Neural cell (in vitro differentiated cells): Measurements from ENCODE around the gene PRSS35. TPM values are rescaled to one million over a fixed set of nuclear protein-coding genes. Genes with fewer than 3 reads are reported as not detected.
"Not testable (repeated sequence)": the region's sequence is repeated elsewhere in the genome, so short reads cannot be mapped to it uniquely, and the experiment has no call there.

Source experiments
- H2AFZ ChIP-seq: fragments of 200-600, 300-800 bp; sonication (generic), shearing (Covaris generic); 2 replicates; pipeline ENCODE4 v1.6.0; 2014; ENCODE audit warnings: low read depth, mild to moderate bottlenecking, antibody characterized with exemption, low read length, moderate library complexity
- H3F3A ChIP-seq: fragments of 200-600 bp; shearing (Covaris generic); 2 replicates; pipeline ENCODE4 v1.6.1; 2016; ENCODE audit warnings: mild to moderate bottlenecking, moderate library complexity, mixed read lengths, antibody characterized with exemption, low read length; ENCODE audit not compliant: insufficient read depth, poor library complexity, severe bottlenecking
- H3K27ac ChIP-seq: fragments of 200-600, 300-800 bp; sonication (generic), shearing (Covaris generic); 2 replicates; pipeline ENCODE4 v1.5.1; 2014; ENCODE audit warnings: mild to moderate bottlenecking, low read length, moderate library complexity
- H3K27me3 ChIP-seq: fragments of 300-800, 200-600 bp; sonication (generic), shearing (Covaris generic); 2 replicates; pipeline ENCODE4 v1.6.0; 2014; ENCODE audit warnings: mild to moderate bottlenecking, low read depth, low read length, moderate library complexity; ENCODE audit not compliant: insufficient read depth
- H3K36me3 ChIP-seq: fragments of 300-800, 200-600 bp; sonication (generic), shearing (Covaris generic); 2 replicates; pipeline ENCODE4 v1.5.1; 2014; ENCODE audit warnings: mild to moderate bottlenecking, antibody characterized with exemption, low read length, moderate library complexity; ENCODE audit not compliant: insufficient read depth
- H3K4me2 ChIP-seq: fragments of 300-800, 200-600 bp; sonication (generic), shearing (Covaris generic); 2 replicates; pipeline ENCODE4 v1.6.0; 2014; ENCODE audit warnings: mild to moderate bottlenecking, low read length
- H3K4me3 ChIP-seq: fragments of 300-800, 200-600 bp; sonication (generic), shearing (Covaris generic); 2 replicates; pipeline ENCODE4 v1.5.1; 2014; ENCODE audit warnings: mild to moderate bottlenecking, low read length, moderate library complexity
- H3K79me2 ChIP-seq: fragments of 200-600 bp; shearing (Covaris generic); replicated peaks from 2 replicates; pipeline ENCODE4 v1.6.0; 2014; ENCODE audit warnings: mild to moderate bottlenecking, low read length, moderate library complexity; ENCODE audit not compliant: insufficient read depth
- H3K9ac ChIP-seq: fragments of 300-800, 200-600 bp; sonication (generic), shearing (Covaris generic); 2 replicates; pipeline ENCODE4 v1.6.1; 2016; ENCODE audit warnings: mild to moderate bottlenecking, low read length, mixed read lengths
- H3K9me2 ChIP-seq: fragments of 200-600 bp; shearing (Covaris generic); 2 replicates; pipeline ENCODE4 v1.6.1; 2016; ENCODE audit warnings: mild to moderate bottlenecking, low read length, mixed read lengths; ENCODE audit not compliant: insufficient read depth
- H3K9me3 ChIP-seq: fragments of 200-600, 300-800 bp; sonication (generic), shearing (Covaris generic); 2 replicates; pipeline ENCODE4 v1.6.1; 2016; ENCODE audit warnings: mild to moderate bottlenecking, mixed run types, low read length, moderate library complexity, mixed read lengths
- H4K20me1 ChIP-seq: fragments of 200-600 bp; shearing (Covaris generic); 2 replicates; pipeline ENCODE4 v1.6.1; 2016; ENCODE audit warnings: mild to moderate bottlenecking, mixed run types; ENCODE audit not compliant: insufficient read depth
- EP300 ChIP-seq: fragments of 450-650 bp; conservative IDR thresholded peaks from 2 replicates; pipeline ENCODE4 v1.6.1; 2014; ENCODE audit warnings: antibody characterized with exemption, mild to moderate bottlenecking, moderate library complexity; ENCODE audit not compliant: poor library complexity, severe bottlenecking
- EZH2 ChIP-seq: fragments of 200-600, 300-800 bp; shearing (Covaris generic), sonication (generic); IDR thresholded peaks from 2 replicates; pipeline ENCODE4 v1.6.1; 2014; ENCODE audit warnings: antibody characterized with exemption, low read length, borderline replicate concordance, mild to moderate bottlenecking; ENCODE audit not compliant: insufficient read depth, poor library complexity, severe bottlenecking
- MXI1 ChIP-seq: fragments of 450-650 bp; conservative IDR thresholded peaks from 2 replicates; pipeline ENCODE4 v1.6.1; 2014; ENCODE audit warnings: antibody characterized with exemption, mild to moderate bottlenecking; ENCODE audit not compliant: poor library complexity, severe bottlenecking
- POLR2AphosphoS5 ChIP-seq: IDR thresholded peaks from 2 replicates; pipeline ENCODE4 v1.6.1; 2012
- RAD21 ChIP-seq: fragments of 450-650 bp; conservative IDR thresholded peaks from 2 replicates; pipeline ENCODE4 v1.6.1; 2014; ENCODE audit warnings: antibody characterized with exemption, mild to moderate bottlenecking, moderate library complexity
- SMC3 ChIP-seq: fragments of 450-650 bp; conservative IDR thresholded peaks from 2 replicates; pipeline ENCODE4 v1.6.1; 2014; ENCODE audit warnings: antibody characterized with exemption, mild to moderate bottlenecking, moderate library complexity; ENCODE audit not compliant: poor library complexity
- TAF1 ChIP-seq: IDR thresholded peaks from 2 replicates; pipeline ENCODE4 v1.6.1; 2012; ENCODE audit warnings: low read depth
- polyA plus RNA-seq: library from polyadenylated mRNA; depleted of rRNA; stranded (reverse); fragments of >200 nt; gene quantifications from 2 replicates; pipeline ENCODE4 v1.2.3, GENCODE V29; 2014
- TF ChIP-seq, protein P1 (sequence below): fragments of 450-650 bp; IDR thresholded peaks from 2 replicates; pipeline ENCODE4 v1.5.1; 2014; ENCODE audit warnings: antibody characterized with exemption, mild to moderate bottlenecking, moderate library complexity; ENCODE audit not compliant: poor library complexity, severe bottlenecking
- TF ChIP-seq, protein P2 (sequence below): IDR thresholded peaks from 2 replicates; pipeline ENCODE4 v1.6.1; 2012; ENCODE audit warnings: borderline replicate concordance

PRSS35 gene
- polyA plus RNA-seq, 1 donor from 2014 or later = 0.32 TPM

DNA sequence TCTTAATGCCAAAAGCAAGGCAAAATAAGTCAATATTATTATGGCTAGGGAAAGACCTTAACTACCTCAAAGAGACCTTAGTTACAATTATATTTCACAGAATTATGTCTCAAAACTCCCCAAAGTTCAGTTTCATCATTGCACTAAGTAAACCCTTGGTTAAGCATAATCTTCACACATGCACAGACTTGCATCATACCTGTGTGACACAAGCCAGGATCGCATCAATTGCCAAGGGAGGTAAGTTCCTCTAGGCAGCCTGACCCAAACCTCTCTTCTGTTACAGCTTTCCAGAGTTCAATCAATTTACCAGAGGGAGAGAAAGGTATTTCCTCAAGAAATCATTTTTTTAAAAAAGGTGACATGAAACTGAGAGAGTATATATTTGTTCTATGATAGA lies 31.9 kb upstream of the PRSS35 start:
- no peak overlapping the region for H3K9ac ChIP-seq
- H3K4me2 ChIP-seq = no peak overlapping the region
- no peak overlapping the region for H2AFZ ChIP-seq
- H3K27me3 ChIP-seq = no peaks in the 10 kb centered on the region
- no peaks in the 10 kb centered on the region for H3F3A ChIP-seq
- H4K20me1 ChIP-seq = no peaks in the 10 kb centered on the region
- no peak for TF ChIP-seq POLR2AphosphoS5
- TF ChIP-seq, protein P1, sequence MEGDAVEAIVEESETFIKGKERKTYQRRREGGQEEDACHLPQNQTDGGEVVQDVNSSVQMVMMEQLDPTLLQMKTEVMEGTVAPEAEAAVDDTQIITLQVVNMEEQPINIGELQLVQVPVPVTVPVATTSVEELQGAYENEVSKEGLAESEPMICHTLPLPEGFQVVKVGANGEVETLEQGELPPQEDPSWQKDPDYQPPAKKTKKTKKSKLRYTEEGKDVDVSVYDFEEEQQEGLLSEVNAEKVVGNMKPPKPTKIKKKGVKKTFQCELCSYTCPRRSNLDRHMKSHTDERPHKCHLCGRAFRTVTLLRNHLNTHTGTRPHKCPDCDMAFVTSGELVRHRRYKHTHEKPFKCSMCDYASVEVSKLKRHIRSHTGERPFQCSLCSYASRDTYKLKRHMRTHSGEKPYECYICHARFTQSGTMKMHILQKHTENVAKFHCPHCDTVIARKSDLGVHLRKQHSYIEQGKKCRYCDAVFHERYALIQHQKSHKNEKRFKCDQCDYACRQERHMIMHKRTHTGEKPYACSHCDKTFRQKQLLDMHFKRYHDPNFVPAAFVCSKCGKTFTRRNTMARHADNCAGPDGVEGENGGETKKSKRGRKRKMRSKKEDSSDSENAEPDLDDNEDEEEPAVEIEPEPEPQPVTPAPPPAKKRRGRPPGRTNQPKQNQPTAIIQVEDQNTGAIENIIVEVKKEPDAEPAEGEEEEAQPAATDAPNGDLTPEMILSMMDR = no peak
- no peak for TF ChIP-seq MXI1
- TF ChIP-seq, protein P2, sequence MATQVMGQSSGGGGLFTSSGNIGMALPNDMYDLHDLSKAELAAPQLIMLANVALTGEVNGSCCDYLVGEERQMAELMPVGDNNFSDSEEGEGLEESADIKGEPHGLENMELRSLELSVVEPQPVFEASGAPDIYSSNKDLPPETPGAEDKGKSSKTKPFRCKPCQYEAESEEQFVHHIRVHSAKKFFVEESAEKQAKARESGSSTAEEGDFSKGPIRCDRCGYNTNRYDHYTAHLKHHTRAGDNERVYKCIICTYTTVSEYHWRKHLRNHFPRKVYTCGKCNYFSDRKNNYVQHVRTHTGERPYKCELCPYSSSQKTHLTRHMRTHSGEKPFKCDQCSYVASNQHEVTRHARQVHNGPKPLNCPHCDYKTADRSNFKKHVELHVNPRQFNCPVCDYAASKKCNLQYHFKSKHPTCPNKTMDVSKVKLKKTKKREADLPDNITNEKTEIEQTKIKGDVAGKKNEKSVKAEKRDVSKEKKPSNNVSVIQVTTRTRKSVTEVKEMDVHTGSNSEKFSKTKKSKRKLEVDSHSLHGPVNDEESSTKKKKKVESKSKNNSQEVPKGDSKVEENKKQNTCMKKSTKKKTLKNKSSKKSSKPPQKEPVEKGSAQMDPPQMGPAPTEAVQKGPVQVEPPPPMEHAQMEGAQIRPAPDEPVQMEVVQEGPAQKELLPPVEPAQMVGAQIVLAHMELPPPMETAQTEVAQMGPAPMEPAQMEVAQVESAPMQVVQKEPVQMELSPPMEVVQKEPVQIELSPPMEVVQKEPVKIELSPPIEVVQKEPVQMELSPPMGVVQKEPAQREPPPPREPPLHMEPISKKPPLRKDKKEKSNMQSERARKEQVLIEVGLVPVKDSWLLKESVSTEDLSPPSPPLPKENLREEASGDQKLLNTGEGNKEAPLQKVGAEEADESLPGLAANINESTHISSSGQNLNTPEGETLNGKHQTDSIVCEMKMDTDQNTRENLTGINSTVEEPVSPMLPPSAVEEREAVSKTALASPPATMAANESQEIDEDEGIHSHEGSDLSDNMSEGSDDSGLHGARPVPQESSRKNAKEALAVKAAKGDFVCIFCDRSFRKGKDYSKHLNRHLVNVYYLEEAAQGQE = no peak
- no peak for TF ChIP-seq EZH2
- TF ChIP-seq TAF1 = no peak
- TF ChIP-seq SMC3 = no peak
- TF ChIP-seq RAD21 = no peak
- no peak for TF ChIP-seq EP300
- no peak overlapping the region for H3K27ac ChIP-seq
- H3K9me3 ChIP-seq = no peaks in the 10 kb centered on the region
- H3K9me2 ChIP-seq = no peaks in the 10 kb centered on the region
- no peaks in the 10 kb centered on the region for H3K79me2 ChIP-seq
- no peaks in the 10 kb centered on the region for H3K36me3 ChIP-seq
- H3K4me3 ChIP-seq = no peak overlapping the region

DNA sequence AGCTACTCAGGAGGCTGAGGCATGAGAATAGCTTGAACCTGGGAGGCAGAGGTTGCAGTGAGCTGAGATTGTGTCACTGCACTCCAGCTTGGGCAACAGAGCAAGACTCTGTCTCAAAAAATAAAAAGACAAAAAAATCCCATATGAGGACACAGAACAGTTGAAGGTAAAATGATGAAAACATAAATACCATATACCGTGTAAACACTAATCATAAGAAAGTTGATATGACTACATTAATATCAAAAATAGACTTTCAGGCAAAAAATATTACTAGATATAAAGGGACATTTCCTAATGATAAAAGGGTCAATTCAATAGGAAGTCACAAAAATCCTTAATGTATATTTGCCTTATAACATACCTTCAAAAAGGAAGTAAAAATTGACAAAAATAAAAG lies 30.4 kb upstream of the PRSS35 start:
- not testable (repeated sequence) for H3K9me2 ChIP-seq, H3K9me3 ChIP-seq, H2AFZ ChIP-seq, H3K27me3 ChIP-seq, H4K20me1 ChIP-seq, H3K9ac ChIP-seq, H3K36me3 ChIP-seq, H3K4me2 ChIP-seq, H3K79me2 ChIP-seq, H3K4me3 ChIP-seq, H3K27ac ChIP-seq, H3F3A ChIP-seq

DNA sequence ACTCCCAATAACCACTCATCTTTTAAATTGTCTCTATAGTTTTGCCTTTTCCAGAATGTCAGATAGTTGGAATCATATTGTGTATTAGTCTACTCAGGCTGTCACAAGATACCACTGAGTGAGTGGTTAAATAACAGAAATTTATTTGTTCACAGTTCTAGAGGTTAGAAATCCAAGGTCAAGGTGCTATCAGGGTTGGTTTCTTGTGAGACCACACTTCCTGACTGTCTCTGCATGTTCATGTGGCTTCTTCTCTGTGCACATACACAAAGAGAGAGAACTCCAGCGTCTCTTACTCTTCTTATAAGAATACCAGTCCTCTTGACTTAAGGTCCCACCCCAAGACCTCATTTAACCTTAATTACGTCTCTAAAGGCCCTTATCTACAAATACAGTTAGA lies 23.9 kb upstream of the PRSS35 start:
- TF ChIP-seq SMC3 (no peak), POLR2AphosphoS5 (no peak), EP300 (no peak)
- TF ChIP-seq, protein P2 = no peak
- H3K9ac ChIP-seq = no peak overlapping the region
- H3K27ac ChIP-seq = no peak overlapping the region
- H3K36me3 ChIP-seq = no peaks in the 10 kb centered on the region
- H3K4me3 ChIP-seq = no peak overlapping the region
- no peaks in the 10 kb centered on the region for H4K20me1 ChIP-seq
- no peaks in the 10 kb centered on the region for H3K79me2 ChIP-seq
- H3K4me2 ChIP-seq = no peak overlapping the region
- no peaks in the 10 kb centered on the region for H3K27me3 ChIP-seq
- H2AFZ ChIP-seq = no peak overlapping the region
- no peaks in the 10 kb centered on the region for H3K9me2 ChIP-seq
- H3F3A ChIP-seq = no peaks in the 10 kb centered on the region
- H3K9me3 ChIP-seq = no peaks in the 10 kb centered on the region
